GM12801 (cell line): Measurements from ENCODE around the gene RCE1.

Experiments
- CTCF ChIP-seq: IDR thresholded peaks from one replicate; pipeline ENCODE4 v1.5.1; 2011; ENCODE audit warnings: control low read depth; ENCODE audit not compliant: insufficient read length; ENCODE audit errors: extremely low read depth

The RCE1 gene

DNA sequence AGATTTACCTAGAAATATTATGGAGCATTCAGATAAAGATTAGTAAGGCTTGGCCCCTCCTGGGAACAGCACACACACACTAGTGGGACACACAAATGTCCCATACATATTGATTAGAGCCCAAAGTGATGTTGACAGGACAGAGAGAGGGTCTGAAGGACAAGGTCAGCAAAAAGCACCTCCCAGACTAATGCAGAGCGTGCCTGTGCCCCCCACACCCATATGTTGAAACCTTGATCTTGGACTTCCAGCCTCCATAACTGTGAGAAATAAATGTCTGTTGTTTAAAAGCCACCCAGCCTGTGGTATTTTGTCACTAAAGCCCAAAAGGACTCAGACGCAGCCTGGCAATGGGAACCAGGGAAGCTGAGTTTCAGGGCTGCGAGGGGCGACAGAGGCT lies 41.2 kb downstream of the RCE1 start:
- no peak for TF ChIP-seq CTCF

GRCh38 chr11:66885469-66885868 lies 42.2 kb downstream of the RCE1 start:
- TF ChIP-seq CTCF, result no peak

GRCh38 chr11:66885950-66886440 lies 42.8 kb downstream of the RCE1 start:
- TF ChIP-seq CTCF, result no peak

GRCh38 chr11:66886671-66887221 lies 43.5 kb downstream of the RCE1 start:
- no peak for TF ChIP-seq CTCF

DNA sequence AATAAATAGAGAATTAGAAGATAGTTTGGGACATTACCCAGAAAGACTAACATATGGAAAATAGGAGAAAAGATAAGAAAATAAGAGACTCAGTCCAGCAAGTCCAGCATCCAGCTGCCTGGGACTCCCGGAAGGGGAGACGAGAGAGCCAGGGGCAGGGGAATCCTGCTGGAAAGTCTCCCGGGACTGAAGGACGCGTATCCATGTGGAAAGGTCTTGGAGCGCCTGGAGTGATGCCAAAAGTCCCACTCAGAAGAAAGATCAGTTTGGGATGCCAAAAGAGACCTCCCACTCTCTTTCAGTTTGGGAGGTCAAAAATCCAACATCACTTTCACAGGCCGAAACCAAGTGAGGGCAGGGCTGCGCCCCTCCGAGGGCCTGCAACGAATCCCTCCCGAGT lies 44.3 kb downstream of the RCE1 start:
- TF ChIP-seq CTCF, result no peak

- TF ChIP-seq CTCF, result no peak
Observed at GRCh38 chr11:66888282-66888681, 45.0 kb downstream of the RCE1 start.

GRCh38 chr11:66889960-66890359 lies 46.7 kb downstream of the RCE1 start:
- TF ChIP-seq CTCF, result no peak
